SK-N-SH (cell line): ENCODE data around the gene PIP4K2A. TPM values are rescaled to one million over a fixed set of nuclear protein-coding genes. Genes with fewer than 3 reads are reported as not detected.

ENCODE experiments used
- CTCF ChIA-PET: fragments of 300-600, 350-600 bp; formaldehyde crosslinking; extraction: SDS; loops from one replicate; lab custom pipeline; 2021; lab: Yijun Ruan, JAX
- POLR2A ChIA-PET: fragments of 350-600 bp; sonication (Branson Sonifier 250); formaldehyde crosslinking; extraction: SDS; loops from one replicate; lab custom pipeline; 2020; ENCODE audit warnings: antibody characterized with exemption, inconsistent platforms; lab: Yijun Ruan, JAX
- DNase-seq: peaks from one replicate; pipeline ENCODE4 v3.0.0; 2012
- H2AFZ ChIP-seq: fragments of 200-600 bp; sonication (generic); 2 replicates; pipeline ENCODE4 v1.8.1; 2016; ENCODE audit warnings: antibody characterized with exemption, mild to moderate bottlenecking, low read depth
- H3F3A ChIP-seq: fragments of 200-600 bp; sonication (generic); replicated peaks from 2 replicates; pipeline ENCODE3; 2016; ENCODE audit warnings: antibody characterized with exemption, mild to moderate bottlenecking; ENCODE audit not compliant: insufficient read depth
- H3K27ac ChIP-seq, 2 experiments: fragments of 200-500 bp in 1 of 2; fragments of 200-600 bp in 1 of 2; sonication (Bioruptor generic) in 1 of 2; sonication (generic), shearing (Covaris generic) in 1 of 2; 2 replicates each; pipeline versions ENCODE4 v1.5.1 to v1.6.1; 2014 to 2016; ENCODE audit warnings: low read depth in 2 of 2, inconsistent platforms in 1 of 2, low read length in 1 of 2, mild to moderate bottlenecking in 1 of 2, mixed read lengths in 1 of 2
- H3K27me3 ChIP-seq: fragments of 200-600 bp; sonication (generic), shearing (Covaris generic); 2 replicates; pipeline ENCODE4 v1.6.1; 2016; ENCODE audit warnings: mixed run types; ENCODE audit not compliant: insufficient read depth
- H3K36me3 ChIP-seq, 2 experiments: fragments of 200-500 bp in 1 of 2; fragments of 200-600 bp in 1 of 2; sonication (Bioruptor generic) in 1 of 2; sonication (generic) in 1 of 2; replicated peaks in 1 of 2; 2 replicates each; pipeline versions ENCODE3 to v1.5.1; 2014 to 2016; ENCODE audit warnings: low read length in 1 of 2, mild to moderate bottlenecking in 1 of 2; ENCODE audit not compliant: insufficient read depth in 2 of 2, control insufficient read depth in 1 of 2
- H3K4me1 ChIP-seq, 2 experiments: fragments of 200-500 bp in 1 of 2; fragments of 200-600 bp in 1 of 2; sonication (Bioruptor generic) in 1 of 2; sonication (generic), shearing (Covaris generic) in 1 of 2; 2 replicates each; pipeline versions ENCODE4 v1.5.1 to v1.6.1; 2014 to 2016; ENCODE audit warnings: low read depth in 1 of 2, low read length in 1 of 2, mixed run types in 1 of 2; ENCODE audit not compliant: insufficient read depth in 2 of 2, control insufficient read depth in 1 of 2
- H3K4me2 ChIP-seq: fragments of 200-600 bp; sonication (generic), shearing (Covaris generic); 2 replicates; pipeline ENCODE4 v1.6.1; 2017; ENCODE audit warnings: mixed run types
- H3K4me3 ChIP-seq, 2 experiments: fragments of 200-500 bp in 1 of 2; fragments of 200-600 bp in 1 of 2; sonication (Bioruptor generic) in 1 of 2; sonication (generic), shearing (Covaris generic) in 1 of 2; 2 replicates each; pipeline versions ENCODE4 v1.5.1 to v1.8.1; 2014 to 2016; ENCODE audit warnings: low read depth in 2 of 2, inconsistent platforms in 1 of 2, low read length in 1 of 2, mild to moderate bottlenecking in 1 of 2, mixed read lengths in 1 of 2, moderate library complexity in 1 of 2
- H3K79me2 ChIP-seq: fragments of 200-600 bp; sonication (generic); 2 replicates; pipeline ENCODE4 v1.8.1; 2017; ENCODE audit warnings: mild to moderate bottlenecking; ENCODE audit not compliant: insufficient read depth
- H3K9ac ChIP-seq: fragments of 200-600 bp; sonication (generic); 2 replicates; pipeline ENCODE4 v1.6.1; 2017; ENCODE audit warnings: mixed run types
- H3K9me2 ChIP-seq: fragments of 200-600 bp; sonication (generic); 2 replicates; pipeline ENCODE4 v1.6.1; 2017; ENCODE audit warnings: mixed run types
- H3K9me3 ChIP-seq: fragments of 200-600 bp; sonication (generic); 2 replicates; pipeline ENCODE4 v1.6.1; 2017; ENCODE audit warnings: mixed run types, mild to moderate bottlenecking, moderate library complexity
- H4K20me1 ChIP-seq: fragments of 200-600 bp; sonication (generic); 2 replicates; pipeline ENCODE4 v1.6.1; 2017; ENCODE audit warnings: mild to moderate bottlenecking, mixed run types; ENCODE audit not compliant: insufficient read depth
- ELF1 ChIP-seq: IDR thresholded peaks from 2 replicates; pipeline ENCODE4 v1.4.0; 2012
- EZH2phosphoT487 ChIP-seq: fragments of 200-600 bp; sonication (generic); IDR thresholded peaks from 2 replicates; pipeline ENCODE4 v1.6.1; 2017; ENCODE audit warnings: low read depth, mixed run types, mild to moderate bottlenecking, antibody characterized with exemption, moderate library complexity, borderline replicate concordance
- GATA2 ChIP-seq: sonication (generic); formaldehyde crosslinking; IDR thresholded peaks from 2 replicates; pipeline ENCODE4 v1.5.0; 2020; ENCODE audit warnings: mild to moderate bottlenecking, missing genetic modification reagents
- IRF3 ChIP-seq: fragments of 150-350 bp; IDR thresholded peaks from 2 replicates; pipeline ENCODE4 v1.6.1; 2016; ENCODE audit warnings: mild to moderate bottlenecking, low read depth, low read length
- JUND ChIP-seq: IDR thresholded peaks from 2 replicates; pipeline ENCODE4 v1.4.0; 2012
- MAX ChIP-seq: IDR thresholded peaks from 2 replicates; pipeline ENCODE4 v1.4.0; 2012; ENCODE audit warnings: low read depth
- MEF2A ChIP-seq: IDR thresholded peaks from 2 replicates; pipeline ENCODE4 v1.4.0; 2012; ENCODE audit warnings: low read depth, borderline replicate concordance
- MXI1 ChIP-seq: IDR thresholded peaks from 2 replicates; pipeline ENCODE4 v1.6.1; 2012; ENCODE audit warnings: mild to moderate bottlenecking, low read depth, low read length, improper control_type of control experiment
- POLR2AphosphoS5 ChIP-seq: IDR thresholded peaks from 2 replicates; pipeline ENCODE4 v1.6.1; 2012; ENCODE audit warnings: low read depth, low read length
- RCOR1 ChIP-seq: fragments of 150-350 bp; IDR thresholded peaks from 2 replicates; pipeline ENCODE4 v1.6.1; 2017; ENCODE audit warnings: antibody characterized with exemption, low read length
- REST ChIP-seq: IDR thresholded peaks from 2 replicates; pipeline ENCODE4 v1.6.1; 2012; ENCODE audit warnings: mild to moderate bottlenecking, low read depth, low read length, moderate library complexity
- RFX5 ChIP-seq: IDR thresholded peaks from 2 replicates; pipeline ENCODE4 v1.6.1; 2012; ENCODE audit warnings: mild to moderate bottlenecking, improper control_type of control experiment, low read length
- SIN3A ChIP-seq: IDR thresholded peaks from 2 replicates; pipeline ENCODE4 v1.6.1; 2012; ENCODE audit warnings: low read depth, mild to moderate bottlenecking, low read length, moderate library complexity, borderline replicate concordance
- TCF12 ChIP-seq: IDR thresholded peaks from 2 replicates; pipeline ENCODE4 v1.4.0; 2012
- TEAD4 ChIP-seq: IDR thresholded peaks from 2 replicates; pipeline ENCODE4 v1.4.0; 2012; ENCODE audit warnings: mild to moderate bottlenecking, borderline replicate concordance; ENCODE audit not compliant: insufficient read depth
- USF2 ChIP-seq: fragments of 150-350 bp; IDR thresholded peaks from 2 replicates; pipeline ENCODE4 v1.6.1; 2017; ENCODE audit warnings: antibody characterized with exemption, low read length, low read depth, borderline replicate concordance
- ZBTB33 ChIP-seq: IDR thresholded peaks from 2 replicates; pipeline ENCODE4 v1.4.0; 2012; ENCODE audit warnings: low read depth, borderline replicate concordance
- WGBS: methylation state at CpG from one replicate; pipeline ENCODE4 v1.1.6; 2017; ENCODE audit warnings: low lambda C conversion rate; 5-methylcytosine and 5-hydroxymethylcytosine counted together
- polyA plus RNA-seq, 3 experiments: library from polyadenylated mRNA; depleted of rRNA; stranded (reverse); fragments of >200 nt; gene quantifications; 2 replicates each; pipeline ENCODE4 v1.2.3, GENCODE V29; 2012

PIP4K2A gene
- polyA plus RNA-seq, 1 of the 3 experiments (the other 2 are of a cell fraction): 10.8 TPM

GRCh38 chr10:22564060-22564459 lies 150.3 kb downstream of the PIP4K2A start:
- peaks cover 22 to 23% of the 10 kb centered on the region in 2 experiments for H3K36me3 ChIP-seq
- TF ChIP-seq RFX5 (no peak), TEAD4 (no peak), ZBTB33 (no peak), EZH2phosphoT487 (no peak), USF2 (no peak), MEF2A (no peak), JUND (no peak), MAX (no peak), REST (no peak), IRF3 (no peak), GATA2 (no peak), MXI1 (no peak), TCF12 (no peak), ELF1 (no peak), POLR2AphosphoS5 (no peak), RCOR1 (no peak), SIN3A (no peak)
- CTCF ChIA-PET: interaction anchor here (1.1 to 1.5 kb wide), 2 partner anchors 10 to 22 kb away, joined by 3 to 4 read pairs; no protein-coding TSS in a partner anchor

More at GRCh38 chr10:22564060-22564459, 150.3 kb downstream of the PIP4K2A start:
- Histone ChIP-seq H3K9me3 (no peaks in the 10 kb centered on the region), H3K9ac (no peak overlapping the region), H3K27ac (no peak overlapping the region), H2AFZ (no peak overlapping the region), H3K4me1 (no peaks in the 10 kb centered on the region), H3F3A (no peaks in the 10 kb centered on the region), H3K4me2 (no peak overlapping the region), H3K79me2 (no peaks in the 10 kb centered on the region), H3K9me2 (no peaks in the 10 kb centered on the region), H3K27me3 (no peaks in the 10 kb centered on the region), H4K20me1 (no peaks in the 10 kb centered on the region), H3K4me3 (no peak overlapping the region)
- POLR2A ChIA-PET: no interaction called here
- WGBS: 99% methylated on average over 5 of the region's 5 CpGs
- no peak for DNase-seq
